HEK293 (cell line): ENCODE results near the gene PRDM15.

Experiments
- CTCF ChIA-PET: fragments of 350-600 bp; formaldehyde crosslinking; extraction: SDS; loops from one replicate; lab custom pipeline; 2021; ENCODE audit warnings: antibody characterized with exemption; lab: Yijun Ruan, JAX
- POLR2A ChIA-PET: fragments of 300-600 bp; formaldehyde crosslinking; extraction: SDS; loops from one replicate; lab custom pipeline; 2020; ENCODE audit warnings: antibody characterized with exemption, inconsistent platforms; lab: Yijun Ruan, JAX
- H3K27ac ChIP-seq: fragments of 200-500 bp; sonication (Bioruptor generic); 2 replicates; pipeline ENCODE4 v1.5.1; 2014; ENCODE audit warnings: low read depth, low read length, control low read depth, inconsistent platforms; ENCODE audit errors: extremely low read depth
- H3K36me3 ChIP-seq, 2 experiments: fragments of 200-500 bp in 1 of 2; sonication (Bioruptor generic) in 1 of 2; 1 replicate in 1 of 2; 2 replicates in 1 of 2; pipeline ENCODE4 v1.5.1; 2014 to 2017; ENCODE audit warnings: inconsistent platforms in 2 of 2, low read length in 2 of 2; ENCODE audit not compliant: control insufficient read depth in 2 of 2, insufficient read depth in 1 of 2
- H3K4me1 ChIP-seq: fragments of 200-500 bp; sonication (Bioruptor generic); 2 replicates; pipeline ENCODE4 v1.5.1; 2014; ENCODE audit warnings: mild to moderate bottlenecking, low read length, inconsistent platforms; ENCODE audit not compliant: control insufficient read depth, insufficient read depth
- H3K4me3 ChIP-seq: 2 replicates; pipeline ENCODE4 v1.5.1; 2011; ENCODE audit warnings: low read depth, mild to moderate bottlenecking, control low read depth, low read length, moderate library complexity
- H3K9me3 ChIP-seq: fragments of 200-500 bp; sonication (Bioruptor generic); 2 replicates; pipeline ENCODE4 v1.5.1; 2014; ENCODE audit warnings: low read depth, low read length, inconsistent platforms; ENCODE audit not compliant: control insufficient read depth, insufficient read depth
- BCL11B ChIP-seq: fragments of 450-650 bp; formaldehyde crosslinking; IDR thresholded peaks from 2 replicates; pipeline ENCODE4 v1.5.1; 2016; ENCODE audit warnings: low read depth, missing biosample characterization, missing genetic modification characterization
- OSR2 ChIP-seq: fragments of 450-650 bp; formaldehyde crosslinking; IDR thresholded peaks from 2 replicates; pipeline ENCODE4 v1.5.1; 2016; ENCODE audit warnings: missing biosample characterization, missing genetic modification characterization
- REPIN1 ChIP-seq: fragments of 450-650 bp; formaldehyde crosslinking; IDR thresholded peaks from 2 replicates; pipeline ENCODE4 v1.5.1; 2017; ENCODE audit warnings: missing biosample characterization, missing genetic modification characterization, low read depth
- SALL2 ChIP-seq: fragments of 450-650 bp; formaldehyde crosslinking; IDR thresholded peaks from 2 replicates; pipeline ENCODE4 v1.5.0; 2017; ENCODE audit warnings: missing biosample characterization, mild to moderate bottlenecking, missing genetic modification characterization, borderline replicate concordance
- SP7 ChIP-seq: fragments of 450-650 bp; formaldehyde crosslinking; IDR thresholded peaks from 2 replicates; pipeline ENCODE4 v1.5.1; 2016; ENCODE audit warnings: missing biosample characterization, missing genetic modification characterization
- ZEB2 ChIP-seq: fragments of 450-650 bp; formaldehyde crosslinking; IDR thresholded peaks from 2 replicates; pipeline ENCODE4 v1.5.1; 2016; ENCODE audit warnings: missing biosample characterization, missing genetic modification characterization
- ZNF138 ChIP-seq: fragments of 450-650 bp; formaldehyde crosslinking; IDR thresholded peaks from 2 replicates; pipeline ENCODE4 v1.5.1; 2016; ENCODE audit warnings: missing biosample characterization, missing genetic modification characterization, borderline replicate concordance
- ZNF155 ChIP-seq: fragments of 450-650 bp; formaldehyde crosslinking; IDR thresholded peaks from 2 replicates; pipeline ENCODE4 v1.5.1; 2016; ENCODE audit warnings: missing biosample characterization, missing genetic modification characterization
- ZNF366 ChIP-seq: fragments of 450-650 bp; formaldehyde crosslinking; conservative IDR thresholded peaks from 2 replicates; pipeline ENCODE4 v1.5.1; 2016; ENCODE audit warnings: missing biosample characterization, missing genetic modification characterization
- ZNF404 ChIP-seq: fragments of 450-650 bp; formaldehyde crosslinking; IDR thresholded peaks from 2 replicates; pipeline ENCODE4 v1.5.1; 2017; ENCODE audit warnings: missing biosample characterization, missing genetic modification characterization
- ZNF514 ChIP-seq: fragments of 450-650 bp; formaldehyde crosslinking; IDR thresholded peaks from 2 replicates; pipeline ENCODE4 v1.5.1; 2016; ENCODE audit warnings: missing biosample characterization, missing genetic modification characterization
- ZNF561 ChIP-seq: fragments of 450-650 bp; IDR thresholded peaks from 2 replicates; pipeline ENCODE4 v1.5.1; 2018; ENCODE audit warnings: missing biosample characterization, missing genetic modification characterization, borderline replicate concordance
- ZNF585B ChIP-seq: fragments of 450-650 bp; formaldehyde crosslinking; IDR thresholded peaks from 2 replicates; pipeline ENCODE4 v1.5.1; 2016; ENCODE audit warnings: missing biosample characterization, missing genetic modification characterization
- ZNF600 ChIP-seq: fragments of 450-650 bp; formaldehyde crosslinking; IDR thresholded peaks from 2 replicates; pipeline ENCODE4 v1.5.1; 2016; ENCODE audit warnings: missing biosample characterization, missing genetic modification characterization
- ZNF701 ChIP-seq: fragments of 450-650 bp; formaldehyde crosslinking; IDR thresholded peaks from 2 replicates; pipeline ENCODE4 v1.5.1; 2016; ENCODE audit warnings: missing biosample characterization, missing genetic modification characterization
- ZNF837 ChIP-seq: fragments of 450-650 bp; formaldehyde crosslinking; IDR thresholded peaks from 2 replicates; pipeline ENCODE4 v1.5.1; 2016; ENCODE audit warnings: missing biosample characterization, missing genetic modification characterization
- ZNF843 ChIP-seq: fragments of 450-650 bp; formaldehyde crosslinking; IDR thresholded peaks from 2 replicates; pipeline ENCODE4 v1.5.1; 2016; ENCODE audit warnings: missing biosample characterization, missing genetic modification characterization
- TF ChIP-seq, protein P1 (sequence below): fragments of 450-650 bp; formaldehyde crosslinking; IDR thresholded peaks from 2 replicates; pipeline ENCODE4 v1.5.1; 2016; ENCODE audit warnings: missing biosample characterization, missing genetic modification characterization
- TF ChIP-seq, protein P2 (sequence below): fragments of 450-650 bp; formaldehyde crosslinking; IDR thresholded peaks from 2 replicates; pipeline ENCODE4 v1.5.1; 2016; ENCODE audit warnings: missing biosample characterization, missing genetic modification characterization
- TF ChIP-seq, protein P3 (sequence below): fragments of 450-650 bp; formaldehyde crosslinking; IDR thresholded peaks from 2 replicates; pipeline ENCODE4 v1.5.1; 2016; ENCODE audit warnings: missing biosample characterization, missing genetic modification characterization
- TF ChIP-seq, protein P4 (sequence below): fragments of 450-650 bp; formaldehyde crosslinking; IDR thresholded peaks from 2 replicates; pipeline ENCODE4 v1.5.1; 2016; ENCODE audit warnings: missing biosample characterization, missing genetic modification characterization
- TF ChIP-seq, protein P5 (sequence below): fragments of 450-650 bp; formaldehyde crosslinking; IDR thresholded peaks from 2 replicates; pipeline ENCODE4 v1.5.1; 2016; ENCODE audit warnings: missing biosample characterization, missing genetic modification characterization
- TF ChIP-seq, protein P6 (sequence below): fragments of 450-650 bp; formaldehyde crosslinking; IDR thresholded peaks from 2 replicates; pipeline ENCODE4 v1.5.1; 2016; ENCODE audit warnings: missing biosample characterization, missing genetic modification characterization

PRDM15 gene

DNA sequence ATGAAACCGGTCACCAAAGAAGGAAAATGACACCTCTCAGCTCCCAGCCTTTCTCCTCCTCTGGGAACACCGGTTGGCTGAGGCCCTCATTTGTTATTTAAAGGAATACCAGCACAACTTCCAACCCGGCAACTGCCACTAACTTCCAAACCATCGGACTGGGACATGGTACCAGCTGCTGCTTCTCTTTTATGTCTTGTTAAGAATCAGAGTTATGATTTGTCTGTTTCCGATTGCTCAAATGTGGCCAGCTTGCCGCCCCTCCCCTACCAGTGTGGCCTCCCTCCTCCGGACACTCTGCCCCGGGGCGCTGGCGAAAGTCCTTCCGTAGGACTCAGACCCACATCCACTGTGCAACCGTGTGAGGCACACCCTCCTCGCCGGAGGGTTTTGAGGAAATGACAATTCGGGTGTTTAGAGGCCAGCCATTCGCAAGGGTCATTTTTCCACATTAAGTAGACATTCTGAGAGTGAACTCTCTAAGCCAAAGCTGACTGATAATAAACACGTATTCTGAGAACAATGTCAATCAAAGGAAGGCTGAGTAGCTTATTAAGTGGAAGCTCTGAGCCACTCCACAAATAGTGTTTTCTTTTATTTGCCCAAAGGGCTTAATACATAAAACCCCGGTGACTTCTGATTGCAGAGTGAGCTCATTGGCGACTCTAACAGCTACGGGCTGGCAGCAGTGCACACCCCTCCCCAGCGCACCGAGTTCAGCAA lies 117.8 kb downstream of the PRDM15 start (continued):
- TF ChIP-seq ZEB2 (tag by site-specific recombination), result peak; percentile 37; the same call in 1 of the 2 replicates
- TF ChIP-seq, protein P1, sequence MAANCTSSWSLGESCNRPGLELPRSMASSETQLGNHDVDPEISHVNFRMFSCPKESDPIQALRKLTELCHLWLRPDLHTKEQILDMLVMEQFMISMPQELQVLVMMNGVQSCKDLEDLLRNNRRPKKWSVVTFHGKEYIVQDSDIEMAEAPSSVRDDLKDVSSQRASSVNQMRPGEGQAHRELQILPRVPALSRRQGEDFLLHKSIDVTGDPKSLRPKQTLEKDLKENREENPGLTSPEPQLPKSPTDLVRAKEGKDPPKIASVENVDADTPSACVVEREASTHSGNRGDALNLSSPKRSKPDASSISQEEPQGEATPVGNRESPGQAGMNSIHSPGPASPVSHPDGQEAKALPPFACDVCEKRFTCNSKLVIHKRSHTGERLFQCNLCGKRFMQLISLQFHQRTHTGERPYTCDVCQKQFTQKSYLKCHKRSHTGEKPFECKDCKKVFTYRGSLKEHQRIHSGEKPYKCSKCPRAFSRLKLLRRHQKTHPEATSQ (tag by site-specific recombination), result no peak
- TF ChIP-seq, protein P2, sequence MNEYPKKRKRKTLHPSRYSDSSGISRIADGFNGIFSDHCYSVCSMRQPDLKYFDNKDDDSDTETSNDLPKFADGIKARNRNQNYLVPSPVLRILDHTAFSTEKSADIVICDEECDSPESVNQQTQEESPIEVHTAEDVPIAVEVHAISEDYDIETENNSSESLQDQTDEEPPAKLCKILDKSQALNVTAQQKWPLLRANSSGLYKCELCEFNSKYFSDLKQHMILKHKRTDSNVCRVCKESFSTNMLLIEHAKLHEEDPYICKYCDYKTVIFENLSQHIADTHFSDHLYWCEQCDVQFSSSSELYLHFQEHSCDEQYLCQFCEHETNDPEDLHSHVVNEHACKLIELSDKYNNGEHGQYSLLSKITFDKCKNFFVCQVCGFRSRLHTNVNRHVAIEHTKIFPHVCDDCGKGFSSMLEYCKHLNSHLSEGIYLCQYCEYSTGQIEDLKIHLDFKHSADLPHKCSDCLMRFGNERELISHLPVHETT (tag by site-specific recombination), result no peak
- TF ChIP-seq, protein P3, sequence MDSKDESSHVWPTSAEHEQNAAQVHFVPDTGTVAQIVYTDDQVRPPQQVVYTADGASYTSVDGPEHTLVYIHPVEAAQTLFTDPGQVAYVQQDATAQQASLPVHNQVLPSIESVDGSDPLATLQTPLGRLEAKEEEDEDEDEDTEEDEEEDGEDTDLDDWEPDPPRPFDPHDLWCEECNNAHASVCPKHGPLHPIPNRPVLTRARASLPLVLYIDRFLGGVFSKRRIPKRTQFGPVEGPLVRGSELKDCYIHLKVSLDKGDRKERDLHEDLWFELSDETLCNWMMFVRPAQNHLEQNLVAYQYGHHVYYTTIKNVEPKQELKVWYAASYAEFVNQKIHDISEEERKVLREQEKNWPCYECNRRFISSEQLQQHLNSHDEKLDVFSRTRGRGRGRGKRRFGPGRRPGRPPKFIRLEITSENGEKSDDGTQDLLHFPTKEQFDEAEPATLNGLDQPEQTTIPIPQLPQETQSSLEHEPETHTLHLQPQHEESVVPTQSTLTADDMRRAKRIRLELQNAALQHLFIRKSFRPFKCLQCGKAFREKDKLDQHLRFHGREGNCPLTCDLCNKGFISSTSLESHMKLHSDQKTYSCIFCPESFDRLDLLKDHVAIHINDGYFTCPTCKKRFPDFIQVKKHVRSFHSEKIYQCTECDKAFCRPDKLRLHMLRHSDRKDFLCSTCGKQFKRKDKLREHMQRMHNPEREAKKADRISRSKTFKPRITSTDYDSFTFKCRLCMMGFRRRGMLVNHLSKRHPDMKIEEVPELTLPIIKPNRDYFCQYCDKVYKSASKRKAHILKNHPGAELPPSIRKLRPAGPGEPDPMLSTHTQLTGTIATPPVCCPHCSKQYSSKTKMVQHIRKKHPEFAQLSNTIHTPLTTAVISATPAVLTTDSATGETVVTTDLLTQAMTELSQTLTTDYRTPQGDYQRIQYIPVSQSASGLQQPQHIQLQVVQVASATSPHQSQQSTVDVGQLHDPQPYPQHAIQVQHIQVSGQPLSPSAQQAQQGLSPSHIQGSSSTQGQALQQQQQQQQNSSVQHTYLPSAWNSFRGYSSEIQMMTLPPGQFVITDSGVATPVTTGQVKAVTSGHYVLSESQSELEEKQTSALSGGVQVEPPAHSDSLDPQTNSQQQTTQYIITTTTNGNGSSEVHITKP, result peak; percentile 54
- TF ChIP-seq SP7, result peak; percentile 29; the same call in 1 of the 2 replicates
- no peak for TF ChIP-seq ZNF701 (tag by site-specific recombination)
- no peak for TF ChIP-seq ZNF155 (tag by site-specific recombination)
- no peak for TF ChIP-seq ZNF404
- TF ChIP-seq, protein P4, sequence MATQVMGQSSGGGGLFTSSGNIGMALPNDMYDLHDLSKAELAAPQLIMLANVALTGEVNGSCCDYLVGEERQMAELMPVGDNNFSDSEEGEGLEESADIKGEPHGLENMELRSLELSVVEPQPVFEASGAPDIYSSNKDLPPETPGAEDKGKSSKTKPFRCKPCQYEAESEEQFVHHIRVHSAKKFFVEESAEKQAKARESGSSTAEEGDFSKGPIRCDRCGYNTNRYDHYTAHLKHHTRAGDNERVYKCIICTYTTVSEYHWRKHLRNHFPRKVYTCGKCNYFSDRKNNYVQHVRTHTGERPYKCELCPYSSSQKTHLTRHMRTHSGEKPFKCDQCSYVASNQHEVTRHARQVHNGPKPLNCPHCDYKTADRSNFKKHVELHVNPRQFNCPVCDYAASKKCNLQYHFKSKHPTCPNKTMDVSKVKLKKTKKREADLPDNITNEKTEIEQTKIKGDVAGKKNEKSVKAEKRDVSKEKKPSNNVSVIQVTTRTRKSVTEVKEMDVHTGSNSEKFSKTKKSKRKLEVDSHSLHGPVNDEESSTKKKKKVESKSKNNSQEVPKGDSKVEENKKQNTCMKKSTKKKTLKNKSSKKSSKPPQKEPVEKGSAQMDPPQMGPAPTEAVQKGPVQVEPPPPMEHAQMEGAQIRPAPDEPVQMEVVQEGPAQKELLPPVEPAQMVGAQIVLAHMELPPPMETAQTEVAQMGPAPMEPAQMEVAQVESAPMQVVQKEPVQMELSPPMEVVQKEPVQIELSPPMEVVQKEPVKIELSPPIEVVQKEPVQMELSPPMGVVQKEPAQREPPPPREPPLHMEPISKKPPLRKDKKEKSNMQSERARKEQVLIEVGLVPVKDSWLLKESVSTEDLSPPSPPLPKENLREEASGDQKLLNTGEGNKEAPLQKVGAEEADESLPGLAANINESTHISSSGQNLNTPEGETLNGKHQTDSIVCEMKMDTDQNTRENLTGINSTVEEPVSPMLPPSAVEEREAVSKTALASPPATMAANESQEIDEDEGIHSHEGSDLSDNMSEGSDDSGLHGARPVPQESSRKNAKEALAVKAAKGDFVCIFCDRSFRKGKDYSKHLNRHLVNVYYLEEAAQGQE (tag by site-specific recombination), result 0 out of 2 replicates have a peak, but pooled peaks have one; percentile 10
- TF ChIP-seq ZNF514 (tag by site-specific recombination), result no peak
- TF ChIP-seq ZNF138, result no peak
- TF ChIP-seq OSR2 (tag by site-specific recombination), result peak; percentile 88
- TF ChIP-seq ZNF837 (tag by site-specific recombination), result no peak
- TF ChIP-seq, protein P5, sequence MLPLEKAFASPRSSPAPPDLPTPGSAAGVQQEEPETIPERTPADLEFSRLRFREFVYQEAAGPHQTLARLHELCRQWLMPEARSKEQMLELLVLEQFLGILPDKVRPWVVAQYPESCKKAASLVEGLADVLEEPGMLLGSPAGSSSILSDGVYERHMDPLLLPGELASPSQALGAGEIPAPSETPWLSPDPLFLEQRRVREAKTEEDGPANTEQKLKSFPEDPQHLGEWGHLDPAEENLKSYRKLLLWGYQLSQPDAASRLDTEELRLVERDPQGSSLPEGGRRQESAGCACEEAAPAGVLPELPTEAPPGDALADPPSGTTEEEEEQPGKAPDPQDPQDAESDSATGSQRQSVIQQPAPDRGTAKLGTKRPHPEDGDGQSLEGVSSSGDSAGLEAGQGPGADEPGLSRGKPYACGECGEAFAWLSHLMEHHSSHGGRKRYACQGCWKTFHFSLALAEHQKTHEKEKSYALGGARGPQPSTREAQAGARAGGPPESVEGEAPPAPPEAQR, result no peak

DNA sequence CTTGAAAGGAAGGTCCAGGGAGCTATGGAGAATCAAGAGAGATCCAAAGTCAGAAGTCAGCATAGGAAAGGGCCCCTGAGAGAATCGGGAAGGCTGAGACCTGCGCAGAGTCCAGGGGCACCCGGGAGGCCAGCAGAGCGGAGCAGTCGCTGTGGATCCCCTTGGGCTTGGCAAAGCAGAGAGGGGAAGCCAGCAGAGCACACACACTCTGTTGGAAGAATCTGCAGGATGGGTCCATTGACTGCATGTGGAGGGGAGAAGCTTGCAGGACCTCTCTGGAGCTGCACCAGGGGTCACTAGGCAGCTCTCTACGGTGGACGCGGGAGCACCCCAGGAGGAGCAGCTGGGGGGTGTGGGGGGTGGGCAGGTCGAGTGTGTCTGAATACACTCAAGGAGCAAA lies 118.7 kb downstream of the PRDM15 start:
- peaks cover 8 to 16% of the 10 kb centered on the region in 2 experiments; a peak in 2 of 3 replicates for H3K36me3 ChIP-seq
- no peak overlapping the region for H3K27ac ChIP-seq
- CTCF ChIA-PET, result interaction anchor here (0.8 to 2.9 kb wide), 6 partner anchors 15 to 148 kb away, joined by 3 to 13 read pairs (median 6); no protein-coding TSS in a partner anchor
- H3K4me3 ChIP-seq, result no peak overlapping the region
- H3K9me3 ChIP-seq, result no peaks in the 10 kb centered on the region
- POLR2A ChIA-PET, result interaction anchor here (1.3 kb wide), 1 partner anchor 8 kb away, joined by 6 read pairs; no protein-coding TSS in a partner anchor
- H3K4me1 ChIP-seq, result peaks cover 28% of the 10 kb centered on the region
- TF ChIP-seq REPIN1 (tag by site-specific recombination), result no peak
- TF ChIP-seq ZNF843 (tag by site-specific recombination), result no peak
- no peak for TF ChIP-seq ZEB2 (tag by site-specific recombination)
- no peak for TF ChIP-seq SALL2 (tag by site-specific recombination)
- no peak for TF ChIP-seq ZNF138
- no peak for TF ChIP-seq ZNF600 (tag by site-specific recombination)
- no peak for TF ChIP-seq BCL11B
- TF ChIP-seq ZNF561 (tag by site-specific recombination), result no peak
- TF ChIP-seq, protein P6, sequence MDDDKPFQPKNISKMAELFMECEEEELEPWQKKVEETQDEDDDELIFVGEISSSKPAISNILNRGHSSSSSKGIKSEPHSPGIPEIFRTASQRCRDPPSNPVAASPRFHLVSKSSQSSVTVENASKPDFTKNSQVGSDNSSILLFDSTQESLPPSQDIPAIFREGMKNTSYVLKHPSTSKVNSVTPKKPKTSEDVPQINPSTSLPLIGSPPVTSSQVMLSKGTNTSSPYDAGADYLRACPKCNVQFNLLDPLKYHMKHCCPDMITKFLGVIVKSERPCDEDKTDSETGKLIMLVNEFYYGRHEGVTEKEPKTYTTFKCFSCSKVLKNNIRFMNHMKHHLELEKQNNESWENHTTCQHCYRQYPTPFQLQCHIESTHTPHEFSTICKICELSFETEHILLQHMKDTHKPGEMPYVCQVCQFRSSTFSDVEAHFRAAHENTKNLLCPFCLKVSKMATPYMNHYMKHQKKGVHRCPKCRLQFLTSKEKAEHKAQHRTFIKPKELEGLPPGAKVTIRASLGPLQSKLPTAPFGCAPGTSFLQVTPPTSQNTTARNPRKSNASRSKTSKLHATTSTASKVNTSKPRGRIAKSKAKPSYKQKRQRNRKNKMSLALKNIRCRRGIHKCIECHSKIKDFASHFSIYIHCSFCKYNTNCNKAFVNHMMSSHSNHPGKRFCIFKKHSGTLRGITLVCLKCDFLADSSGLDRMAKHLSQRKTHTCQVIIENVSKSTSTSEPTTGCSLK (tag by site-specific recombination), result no peak
- TF ChIP-seq ZNF585B (tag by site-specific recombination), result no peak
- no peak for TF ChIP-seq ZNF366 (tag by site-specific recombination)
